Coronary artery (tissue), 2 donors: Measurements from ENCODE around the gene TMEM208.
A peak's percentile ranks its signal among the peaks of the same experiment; 100 is the strongest.

Experiments
- DNase-seq: peaks from one replicate; pipeline ENCODE4 v3.0.0-alpha.2; 2017; ENCODE audit warnings: low spot score
- H3K27ac ChIP-seq, 2 donors: fragments of 200-600 bp; sonication (generic); one replicate each; pipeline ENCODE4 v1.5.1; 2016 to 2019
- H3K4me3 ChIP-seq: fragments of 200-600 bp; sonication (generic); 2 replicates; pipeline ENCODE4 v1.5.1; 2016; ENCODE audit warnings: mild to moderate bottlenecking, moderate library complexity
- CTCF ChIP-seq: fragments of 200-600 bp; sonication (generic); IDR thresholded peaks from one replicate; pipeline ENCODE4 v1.5.1; 2019; ENCODE audit warnings: antibody characterized with exemption

Gene TMEM208

DNA sequence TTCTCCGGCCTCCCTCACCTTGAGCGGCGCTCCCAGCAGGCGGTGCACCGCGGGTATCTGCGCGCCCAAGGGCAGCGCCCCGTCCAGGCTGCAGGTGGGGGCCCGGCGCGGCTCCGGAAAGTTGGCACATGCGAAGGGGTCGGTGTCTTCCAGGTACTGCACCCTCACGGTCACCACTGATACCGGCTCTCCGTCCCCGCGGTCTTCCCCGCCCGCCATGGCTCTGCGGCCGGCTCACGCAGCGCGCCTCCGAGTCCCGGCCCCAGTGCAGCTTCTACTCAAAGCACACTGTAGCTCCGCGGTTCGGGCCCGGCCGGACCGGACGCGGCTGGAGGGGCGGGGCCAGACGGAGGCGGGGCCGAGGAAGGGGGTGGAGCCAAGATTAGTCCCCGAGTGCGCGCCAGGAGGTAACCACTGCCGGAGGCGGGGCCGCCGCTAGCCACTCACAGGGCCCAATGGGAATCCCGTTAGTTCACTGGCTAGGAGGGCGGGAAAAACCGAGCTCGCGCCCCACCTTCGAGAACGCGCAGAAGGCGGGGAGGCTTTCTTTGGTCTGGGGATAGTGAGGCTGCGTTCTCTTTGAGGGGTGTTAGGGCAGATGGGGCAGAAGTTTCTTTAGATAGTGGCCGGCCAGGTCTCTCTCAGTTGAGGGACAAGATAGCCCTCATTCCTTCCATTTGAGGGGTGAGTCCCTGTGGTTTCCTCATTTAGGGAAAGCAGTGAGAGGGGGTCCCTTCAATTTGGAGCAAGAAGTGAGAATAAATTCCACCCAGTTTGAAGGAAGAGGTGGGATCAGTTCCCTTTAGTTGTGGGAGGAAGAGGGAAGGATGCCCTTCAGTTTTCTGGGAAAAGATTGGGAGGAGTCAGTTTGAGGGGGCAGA lies 20.5 kb downstream of the TMEM208 start, which contains the start of gene FHOD1:
Gene FHOD1 (minus strand): TSS at position 290 of the 881 bp plus-strand sequence. CDS start 71 bp downstream, at position 219.
- DNase-seq: peak; percentile 99
- peak within 1 kb of the TSS; percentile 59 to 93 for H3K27ac ChIP-seq
- TF ChIP-seq CTCF: no peak

DNA sequence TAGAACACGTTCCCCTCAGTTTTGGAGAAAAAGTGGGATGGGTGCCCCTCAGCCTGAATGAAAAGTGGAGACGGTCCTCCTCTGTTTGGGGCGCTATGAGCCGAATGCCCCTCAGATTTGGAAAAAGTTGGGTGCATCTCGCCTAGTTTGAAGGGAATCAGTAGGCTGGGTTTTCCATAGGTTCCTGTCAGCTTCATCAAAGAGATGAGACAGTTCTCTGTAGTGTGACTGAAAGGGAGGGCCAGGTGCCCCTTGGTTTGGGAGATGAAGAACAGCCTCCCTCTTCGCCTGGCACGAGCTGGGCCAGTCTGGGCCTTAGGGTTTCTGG lies 21.1 kb downstream of the TMEM208 start:
- no peak overlapping the region for H3K27ac ChIP-seq
- H3K4me3 ChIP-seq: peak overlapping the region; percentile 86
- DNase-seq: no peak
- no peak for TF ChIP-seq CTCF

More for the DNA sequence above, 20.5 kb downstream of the TMEM208 start, which contains the start of gene FHOD1:
- H3K4me3 ChIP-seq: peak within 1 kb of the TSS; percentile 86

- Histone ChIP-seq H3K27ac (peak within 1 kb of the TSS in 1 of 2 donors; percentile 2), H3K4me3 (peak within 1 kb of the TSS; percentile 86)
- TF ChIP-seq CTCF: no peak
- DNase-seq: no peak
These were observed 21.7 kb downstream of the TMEM208 start, which contains the start of gene SLC9A5 for GRCh38 chr16:67248401-67249177. Gene SLC9A5, plus strand, starts transcription at chr16:67248979. Its CDS starts 36 bp downstream, at chr16:67249015.

DNA sequence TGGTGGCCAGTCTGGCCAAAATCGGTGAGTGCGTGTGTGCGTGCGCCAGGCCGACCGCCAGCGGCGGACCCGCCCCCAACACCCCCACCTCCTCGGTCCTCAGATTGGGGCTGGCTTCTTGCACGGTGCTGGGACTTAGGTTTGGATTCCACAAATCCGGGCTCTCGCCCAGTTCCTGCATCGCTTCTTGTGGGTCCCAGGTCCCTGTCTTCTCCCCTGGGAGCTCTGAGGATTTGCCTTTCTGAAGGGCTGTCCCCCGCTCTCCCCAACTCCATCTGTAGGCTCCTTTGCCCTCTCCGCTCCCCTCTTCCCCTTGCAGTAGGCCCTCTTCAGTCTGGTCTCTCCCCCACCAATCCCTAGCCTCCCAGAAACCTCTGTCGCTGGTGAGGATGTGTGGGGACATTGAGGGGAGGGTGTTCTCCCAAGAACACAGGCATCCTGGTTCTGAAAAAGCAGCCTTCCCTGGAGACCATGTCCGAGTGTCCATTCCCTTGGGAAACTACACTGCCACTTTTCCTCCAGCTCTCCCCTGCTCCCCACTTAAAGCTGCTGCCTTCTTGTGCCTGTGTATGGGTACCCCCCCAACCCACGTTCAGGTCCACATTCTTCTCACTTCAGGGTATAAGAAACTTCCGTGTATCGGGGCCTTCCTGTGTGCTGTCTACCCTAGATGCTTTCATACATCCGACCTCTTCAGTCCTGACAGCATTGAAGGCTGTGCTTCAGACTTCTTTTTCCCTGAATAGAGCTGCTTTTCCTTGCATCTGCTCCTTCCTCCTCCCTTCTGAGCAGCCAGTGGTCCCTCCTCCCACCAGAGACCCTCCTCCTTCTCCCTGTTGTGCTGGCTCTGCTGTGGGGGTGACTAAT lies 22.5 kb downstream of the TMEM208 start:
- DNase-seq: no peak
- Histone ChIP-seq H3K4me3 (peak overlapping the region; percentile 86), H3K27ac (no peak overlapping the region)
- TF ChIP-seq CTCF: no peak

DNA sequence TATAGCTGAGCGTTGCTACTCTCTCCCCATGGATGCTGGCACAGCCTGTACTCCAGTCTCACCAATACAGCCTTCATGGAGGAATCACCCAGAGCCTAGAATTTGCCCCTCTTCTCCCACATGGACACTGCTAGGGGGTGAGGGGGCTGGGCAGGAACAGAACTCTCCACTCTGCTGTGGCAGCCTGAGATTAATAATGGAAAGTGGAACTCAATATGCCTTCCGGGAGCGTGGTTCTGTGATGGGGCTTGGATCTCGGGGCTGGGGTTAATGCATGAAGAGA lies 23.1 kb downstream of the TMEM208 start:
- no peak for DNase-seq
- TF ChIP-seq CTCF: no peak
- Histone ChIP-seq H3K27ac (no peak overlapping the region), H3K4me3 (no peak overlapping the region)

DNA sequence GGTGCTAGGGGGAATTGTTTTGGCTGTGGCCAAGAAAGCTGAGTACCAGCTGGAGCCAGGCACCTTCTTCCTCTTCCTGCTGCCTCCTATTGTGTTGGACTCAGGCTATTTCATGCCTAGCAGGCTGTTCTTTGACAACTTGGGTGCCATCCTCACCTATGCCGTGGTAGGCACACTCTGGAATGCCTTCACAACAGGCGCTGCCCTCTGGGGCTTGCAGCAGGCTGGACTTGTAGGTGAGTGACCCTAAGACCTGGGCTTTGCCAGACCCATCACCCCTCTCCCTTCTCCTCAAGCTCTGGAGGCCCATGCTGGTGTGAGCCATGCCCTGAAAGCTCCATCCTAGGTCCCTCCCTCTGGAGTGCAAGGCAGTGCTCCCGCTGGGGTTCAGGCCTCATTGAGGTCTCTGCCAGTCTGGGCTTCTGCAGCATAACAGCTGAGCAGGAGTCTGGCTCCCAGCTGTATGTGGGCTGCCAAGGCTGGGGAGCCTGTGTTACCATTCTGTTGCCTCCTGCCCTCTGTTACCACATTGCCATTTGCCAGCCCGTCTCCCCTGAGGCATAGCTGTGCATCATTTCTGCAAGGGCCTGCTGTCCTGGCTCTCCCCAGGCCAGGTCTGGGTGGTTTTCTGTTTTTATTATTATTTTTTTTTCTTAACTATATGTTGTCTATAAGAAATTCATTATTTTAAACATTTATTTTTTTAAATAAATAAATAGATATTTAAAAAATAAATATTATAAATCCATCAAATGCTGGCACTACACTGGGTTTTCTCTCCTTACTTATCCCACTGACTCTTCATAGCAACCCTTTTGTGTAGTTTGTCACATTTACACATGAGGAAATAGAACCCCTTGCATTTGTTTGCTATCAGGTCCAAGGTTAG lies 25.9 kb downstream of the TMEM208 start:
- H3K27ac ChIP-seq: no peak overlapping the region
- no peak overlapping the region for H3K4me3 ChIP-seq
- DNase-seq: no peak
- TF ChIP-seq CTCF: no peak
